GM19025 (cell line): Measurements from ENCODE around the gene CNTLN.
A peak's percentile ranks its signal among the peaks of the same experiment; 100 is the strongest.
"Not testable (repeated sequence)": the region's sequence is repeated elsewhere in the genome, so short reads cannot be mapped to it uniquely, and the experiment has no call there.

Source experiments
- ATAC-seq: cut with Tn5 transposase; IDR thresholded peaks from one replicate; pipeline ENCODE4 v1.9.1; 2021; ENCODE audit warnings: mild to moderate bottlenecking, low read depth, moderate library complexity; ENCODE audit not compliant: unreplicated experiment

Gene CNTLN

DNA sequence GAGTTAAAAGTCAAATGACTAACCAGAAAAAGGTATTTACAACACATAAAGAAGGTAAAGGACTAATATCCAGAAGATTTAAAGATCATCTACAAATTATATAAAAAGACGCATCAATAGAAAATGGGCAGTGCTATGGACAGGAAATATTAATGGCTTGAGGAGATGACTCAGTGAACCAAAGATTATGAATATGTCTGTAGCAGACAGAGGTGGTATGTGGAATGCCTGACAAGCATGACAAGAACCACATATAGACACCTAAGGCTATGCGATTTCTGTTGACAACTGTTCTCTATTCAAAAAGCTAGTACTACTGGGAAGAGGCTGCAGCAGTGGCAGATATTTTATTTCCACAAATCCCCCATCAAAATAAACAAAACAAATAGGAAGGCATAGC lies 267.0 kb downstream of the CNTLN start:
- no peak for ATAC-seq

DNA sequence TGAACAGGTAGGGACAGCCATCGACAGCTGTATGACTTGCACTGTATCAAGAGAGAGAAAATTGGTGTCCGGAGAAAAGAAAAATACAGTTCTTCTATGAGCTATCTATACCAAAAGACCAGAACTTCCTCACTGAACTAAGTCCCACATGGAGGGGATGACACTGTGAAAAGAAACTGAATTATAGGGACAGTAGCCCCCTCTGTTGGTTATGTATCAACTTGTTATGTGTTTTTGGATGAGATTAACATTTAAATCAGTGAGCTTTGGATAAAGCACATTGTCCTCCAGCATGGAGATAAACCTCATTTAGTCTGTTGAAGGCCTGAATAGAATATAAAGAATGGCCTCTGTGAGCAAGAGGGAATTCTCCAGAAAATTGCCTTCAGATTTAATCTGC lies 267.5 kb downstream of the CNTLN start:
- ATAC-seq = no peak

DNA sequence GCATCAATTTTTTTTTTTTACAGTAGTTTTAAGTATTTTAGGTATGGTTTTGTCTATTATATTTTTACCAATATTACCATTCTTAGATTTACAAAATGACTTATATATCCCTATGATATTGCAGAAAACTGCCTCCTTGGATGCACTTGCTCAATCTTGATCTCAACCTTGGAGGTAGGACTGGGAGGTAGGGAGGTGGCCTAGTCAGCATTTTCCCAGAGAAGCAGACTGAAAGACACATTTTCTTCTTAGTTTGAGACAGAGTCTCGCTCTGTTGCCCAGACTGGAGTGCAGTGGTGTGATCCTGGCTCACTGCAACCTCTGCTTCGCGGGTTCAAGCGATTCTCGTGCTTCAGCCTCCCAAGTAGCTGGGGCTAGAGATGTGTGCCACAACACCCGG lies 268.7 kb downstream of the CNTLN start:
- no peak for ATAC-seq

DNA sequence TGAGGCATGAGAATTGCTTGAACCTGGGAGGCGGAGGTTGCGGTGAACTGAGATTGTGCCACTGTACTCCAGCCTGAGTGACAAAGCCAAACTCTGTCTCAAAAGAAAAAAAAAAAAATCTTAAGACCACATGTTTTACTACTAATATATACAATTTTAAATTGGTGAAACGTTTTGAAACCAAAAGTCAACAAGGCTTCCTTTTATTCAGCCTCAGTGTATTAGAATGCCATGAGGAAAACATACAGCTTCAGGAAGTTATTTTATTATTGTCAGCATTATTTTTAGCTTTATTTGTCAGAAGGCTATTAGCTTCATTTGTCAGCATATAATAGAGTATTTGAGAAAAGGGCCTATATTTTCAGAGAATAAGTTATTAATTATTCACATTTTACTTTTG lies 280.1 kb downstream of the CNTLN start:
- no peak for ATAC-seq

DNA sequence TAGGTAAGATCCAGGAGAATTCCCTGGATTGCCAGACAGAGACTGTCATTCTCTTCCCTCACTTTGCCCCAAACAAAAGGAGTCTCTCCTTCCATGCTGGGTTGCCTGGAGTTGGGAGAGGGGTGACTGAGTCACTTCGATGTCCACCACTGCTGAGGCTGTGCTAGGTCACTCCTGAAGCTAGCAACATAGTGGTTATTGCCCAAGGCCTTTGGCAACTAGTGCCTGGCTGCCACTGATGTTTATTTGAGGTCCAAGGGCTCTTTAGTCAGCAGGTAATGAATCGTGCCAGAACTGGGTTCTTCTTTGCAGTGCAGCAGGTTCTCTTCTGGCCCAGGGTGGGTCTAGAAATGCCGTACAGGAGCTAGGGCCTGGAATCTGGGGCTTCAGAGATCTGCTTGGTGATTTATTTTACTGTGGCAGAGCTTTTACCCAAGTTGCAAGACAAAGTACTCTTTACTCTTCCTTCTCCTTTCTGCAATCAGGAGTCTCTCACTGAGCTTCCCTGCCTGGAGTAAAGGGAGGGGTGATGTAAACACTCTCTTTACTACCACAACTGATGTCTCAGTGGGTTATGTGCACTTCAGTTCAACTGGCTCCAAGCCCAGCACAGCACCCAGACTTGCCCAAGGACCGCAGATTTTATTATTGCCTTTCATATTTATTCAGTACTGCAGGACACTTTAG lies 288.3 kb downstream of the CNTLN start:
- no peak for ATAC-seq

DNA sequence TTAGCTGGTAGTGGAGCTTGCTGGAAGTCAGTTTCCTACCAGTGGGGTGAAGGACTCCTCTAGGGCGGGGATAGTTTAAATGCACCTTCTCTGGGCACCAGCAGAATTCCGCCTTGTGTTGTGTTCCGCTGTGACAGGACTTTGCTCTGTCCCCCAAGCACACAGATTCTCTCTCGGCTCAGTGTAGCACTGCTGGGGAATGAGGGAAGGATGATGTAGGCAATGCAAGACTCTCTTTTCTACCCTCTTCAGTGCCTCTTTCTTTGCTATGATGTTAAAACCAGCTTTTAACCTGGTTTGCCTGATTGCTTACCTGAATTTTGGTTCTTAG lies 288.8 kb downstream of the CNTLN start:
- no peak for ATAC-seq

DNA sequence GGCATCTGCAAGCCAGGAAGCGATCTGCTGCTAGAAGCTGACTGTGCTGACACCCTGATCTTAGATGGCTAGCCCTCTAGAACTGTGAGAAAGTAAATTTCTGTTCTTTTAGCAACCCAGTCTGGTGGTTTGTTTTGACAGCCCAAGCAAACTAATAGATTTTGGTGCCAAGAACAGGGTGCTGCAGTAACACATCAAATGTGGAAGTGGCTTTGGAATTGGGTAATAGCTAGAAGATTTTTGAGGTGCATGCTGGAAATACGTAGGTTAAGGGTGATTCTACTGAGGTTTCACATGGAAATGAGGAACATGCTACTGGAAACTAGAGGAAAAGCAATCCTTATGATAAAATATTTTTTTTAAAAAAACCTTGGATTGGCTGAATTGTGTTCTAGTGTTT lies 290.5 kb downstream of the CNTLN start:
- ATAC-seq = no peak

DNA sequence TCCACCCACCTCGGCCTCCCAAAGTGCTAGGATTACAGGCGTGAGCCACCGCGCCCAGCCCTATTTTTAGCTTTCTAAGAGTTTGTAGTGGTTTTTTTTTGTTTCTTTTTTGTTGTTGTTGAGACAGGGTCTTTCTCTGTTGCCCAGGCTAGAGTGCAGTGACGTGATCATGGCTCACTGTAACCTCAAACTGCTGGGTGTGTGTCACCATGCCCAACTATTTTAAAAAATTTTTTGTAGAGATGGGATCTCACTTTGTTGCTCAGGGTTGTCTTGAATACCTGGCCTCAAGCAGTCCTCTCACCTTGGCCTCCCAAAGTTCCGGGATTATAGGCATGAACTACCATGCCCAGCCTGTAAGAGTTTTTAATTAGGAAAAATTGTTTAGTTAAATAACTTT lies 298.7 kb downstream of the CNTLN start:
- ATAC-seq = no peak

DNA sequence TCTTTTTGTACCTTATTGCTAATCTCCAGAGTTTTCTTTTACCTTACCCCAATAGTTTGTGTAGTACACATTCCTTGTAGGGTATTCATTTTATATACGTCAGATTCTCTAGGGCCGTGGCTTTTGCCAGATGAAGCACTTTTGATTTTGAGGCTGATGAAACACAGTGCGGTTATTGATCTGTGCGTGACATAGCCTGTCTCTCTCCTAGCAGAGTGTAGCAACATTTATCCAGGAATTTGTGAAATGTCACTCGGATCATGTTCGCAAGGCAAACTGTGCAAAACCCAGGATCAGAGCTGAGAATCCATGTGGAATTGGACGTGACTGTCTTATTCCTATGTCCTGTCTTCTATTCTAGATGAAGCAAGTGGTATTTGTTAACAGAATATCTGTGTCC lies 302.0 kb downstream of the CNTLN start:
- no peak for ATAC-seq

DNA sequence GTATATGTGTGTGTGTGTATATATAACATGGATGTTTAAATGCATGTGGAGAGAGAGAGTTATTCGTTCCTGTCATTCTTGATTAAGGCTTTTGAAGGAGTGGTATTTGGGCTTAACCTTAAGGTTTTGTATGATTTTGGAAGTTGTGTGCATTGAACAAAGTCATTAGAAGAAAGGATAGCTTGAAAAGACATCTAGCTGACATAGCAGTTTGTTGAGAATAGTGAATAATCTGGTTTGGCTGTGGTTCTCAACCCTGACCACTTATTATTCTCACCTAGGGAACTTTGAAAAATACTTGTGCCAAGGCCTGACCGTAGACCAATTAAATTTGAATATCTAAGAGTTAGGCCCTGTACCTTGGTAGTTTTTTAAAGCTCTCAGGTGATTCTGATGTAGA lies 303.0 kb downstream of the CNTLN start:
- ATAC-seq = no peak

DNA sequence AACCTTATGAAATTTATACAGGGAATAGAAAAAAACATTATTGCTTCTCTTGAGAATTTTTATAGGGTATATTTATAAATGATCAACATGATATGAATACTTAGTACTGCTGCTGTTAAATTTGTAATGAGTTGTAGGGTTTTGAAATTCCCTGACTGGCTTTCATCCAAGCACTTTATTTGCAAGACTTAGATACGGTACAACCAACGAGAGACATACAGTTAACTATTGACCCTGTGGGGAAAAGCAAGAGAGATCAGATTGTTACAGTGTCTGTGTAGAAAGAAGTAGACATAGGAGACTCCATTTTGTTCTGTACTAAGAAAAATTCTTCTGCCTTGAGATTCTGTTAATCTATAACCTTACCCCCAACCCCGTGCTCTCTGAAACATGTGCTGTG lies 310.3 kb downstream of the CNTLN start:
- ATAC-seq = not testable (repeated sequence)

DNA sequence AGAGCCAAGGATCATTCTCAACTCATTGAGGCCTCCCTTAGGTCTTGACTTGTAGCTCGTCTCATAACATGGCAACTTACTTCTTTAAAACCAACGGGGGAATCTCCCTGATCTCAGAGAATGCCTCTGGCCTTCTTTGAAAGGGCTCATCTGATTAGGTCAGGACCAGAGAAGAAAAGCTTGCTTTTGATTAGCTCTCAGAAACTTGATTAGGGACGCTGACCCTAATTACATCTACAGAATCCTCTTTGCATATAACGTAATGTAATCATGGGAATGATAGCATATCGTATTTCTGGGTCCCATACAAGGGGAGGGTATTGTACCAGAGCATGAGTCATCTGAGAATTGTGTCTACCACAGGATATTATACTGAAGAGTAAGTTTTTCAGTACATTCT lies 318.9 kb downstream of the CNTLN start:
- no peak for ATAC-seq

DNA sequence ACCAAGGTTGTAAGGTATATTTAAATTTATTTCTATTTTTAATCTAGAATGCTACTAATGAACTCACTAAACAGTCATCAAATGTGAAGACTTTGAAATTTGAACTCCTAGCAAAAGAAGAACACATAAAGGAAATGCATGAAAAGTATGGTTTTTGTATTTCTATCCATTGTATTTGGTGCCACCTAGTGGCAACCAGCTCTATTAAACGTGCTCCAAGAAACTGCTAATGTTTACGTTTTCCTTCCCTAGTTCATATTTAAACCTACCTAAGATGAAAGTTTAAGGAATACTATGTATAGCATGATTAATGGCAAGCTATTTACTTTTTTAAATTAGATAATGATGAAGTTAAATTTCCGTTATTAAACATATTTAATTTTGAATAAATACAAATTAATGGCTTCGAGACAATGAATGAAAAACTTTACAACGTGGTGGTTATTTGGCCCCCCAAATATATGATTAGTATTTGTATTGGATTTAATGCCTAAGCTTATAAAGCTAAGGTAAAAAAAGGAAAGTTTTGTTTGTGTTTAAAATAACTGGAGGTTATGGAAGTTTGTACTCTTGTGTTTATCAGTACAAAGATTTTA lies 328.1 kb downstream of the CNTLN start:
- peak; percentile 61 for ATAC-seq

DNA sequence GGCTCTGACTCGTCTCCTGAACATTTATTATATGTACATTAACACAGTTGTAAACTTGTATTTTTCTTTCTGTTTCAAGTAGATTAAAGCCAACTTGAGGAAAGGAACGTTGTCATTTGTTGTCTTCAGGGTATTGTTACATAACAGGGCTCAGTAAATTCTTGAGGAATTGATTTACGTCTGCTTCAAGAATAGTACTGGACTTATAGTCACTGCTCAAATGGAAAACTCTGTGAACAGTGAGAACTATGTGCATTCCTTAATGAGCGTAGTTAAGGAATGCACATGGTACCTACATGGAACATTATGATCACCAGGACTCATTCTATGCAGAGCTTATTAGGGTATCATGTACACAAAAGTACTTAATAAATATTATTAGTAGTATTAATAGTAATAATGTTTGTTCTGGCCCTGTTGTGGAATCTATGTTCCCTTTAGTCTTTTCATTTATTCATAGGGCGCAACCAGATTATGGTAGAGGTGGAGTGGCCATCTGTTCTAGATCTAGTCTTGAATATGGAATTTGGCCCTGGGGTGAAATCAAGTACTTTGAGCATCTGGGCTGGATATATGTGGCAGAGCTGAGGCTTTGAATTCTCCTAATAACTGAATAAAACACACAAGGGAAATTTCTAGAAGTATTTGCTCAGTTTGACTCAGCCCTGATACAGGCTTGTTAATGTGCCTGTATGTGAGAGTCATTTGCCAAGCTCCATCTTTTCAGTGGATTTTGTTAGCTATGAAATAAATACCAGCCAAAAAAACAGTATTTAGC lies 335.4 kb downstream of the CNTLN start:
- ATAC-seq = no peak

DNA sequence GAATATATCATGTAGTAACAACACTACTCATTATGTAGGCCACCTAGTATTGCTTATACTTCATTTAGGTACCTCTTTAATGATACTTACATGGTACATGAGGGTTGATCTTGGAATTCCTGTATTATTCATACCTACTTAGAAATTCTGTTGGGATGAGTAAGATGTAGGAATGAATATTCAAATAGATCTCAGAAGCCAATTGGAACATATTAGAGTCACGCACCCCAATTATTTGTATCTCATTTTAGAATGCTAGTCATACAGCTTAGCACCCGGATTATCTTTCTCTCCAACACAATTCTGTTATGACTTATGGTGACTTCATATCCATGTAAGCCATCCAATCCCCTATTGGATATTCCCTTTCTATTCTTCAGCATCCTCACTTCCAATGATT lies 337.3 kb downstream of the CNTLN start:
- no peak for ATAC-seq

DNA sequence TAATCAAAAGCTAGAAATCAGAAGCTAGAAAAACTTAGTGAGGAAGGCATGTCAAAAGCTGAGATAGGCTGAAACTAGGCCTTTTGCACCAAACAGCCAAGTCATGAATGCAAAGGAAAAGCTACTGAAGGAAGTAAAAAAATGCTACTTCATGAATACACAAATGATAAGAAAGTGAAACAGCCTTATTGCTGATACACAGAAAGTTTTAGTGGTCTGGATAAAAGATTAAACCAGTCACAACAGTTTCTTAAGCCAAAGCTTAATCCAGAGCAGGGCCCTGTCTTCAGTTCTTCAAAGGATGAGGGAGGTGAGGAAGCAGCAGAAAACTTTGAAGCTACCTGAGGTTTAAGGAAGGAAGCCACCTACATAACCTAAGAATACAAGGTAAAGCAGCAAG lies 341.6 kb downstream of the CNTLN start:
- peak; percentile 78 for ATAC-seq

DNA sequence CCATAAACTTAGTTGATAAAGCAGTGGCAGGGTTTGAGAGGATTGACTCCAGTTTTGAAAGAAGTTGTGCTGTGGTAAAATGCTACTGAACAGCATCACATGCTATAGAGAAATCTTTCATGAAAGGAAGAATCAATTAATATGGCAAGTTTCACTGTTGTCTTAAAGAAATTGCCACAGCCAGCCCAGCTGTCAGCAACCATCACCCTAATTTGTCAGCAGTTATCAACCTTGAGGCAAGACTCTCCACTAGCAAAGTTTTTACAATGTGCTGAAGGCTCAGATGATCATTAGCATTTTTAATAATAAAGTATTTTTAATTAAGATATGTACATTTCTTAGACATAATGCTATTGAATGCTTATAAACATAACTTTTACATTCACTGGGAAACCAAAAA lies 343.0 kb downstream of the CNTLN start:
- ATAC-seq = no peak

DNA sequence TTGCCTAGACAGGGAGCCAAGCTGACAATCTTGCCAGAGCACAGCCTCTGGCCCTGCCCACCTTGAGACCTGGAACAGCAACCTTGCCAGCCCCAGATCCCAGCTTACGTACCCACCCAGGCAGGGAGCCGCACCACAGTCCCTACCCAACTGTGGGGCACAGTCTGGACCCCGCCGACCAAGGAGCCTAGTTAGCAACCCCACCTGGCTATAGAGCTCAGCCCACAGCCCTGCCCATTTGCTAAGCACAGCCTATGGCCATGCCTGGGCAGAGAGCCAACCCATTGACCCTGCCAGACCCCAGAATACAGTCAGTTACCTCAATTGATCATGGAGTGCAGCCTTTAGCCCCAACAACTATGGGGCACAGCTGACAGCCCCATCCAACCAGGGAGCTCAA lies 346.1 kb downstream of the CNTLN start:
- ATAC-seq = no peak

DNA sequence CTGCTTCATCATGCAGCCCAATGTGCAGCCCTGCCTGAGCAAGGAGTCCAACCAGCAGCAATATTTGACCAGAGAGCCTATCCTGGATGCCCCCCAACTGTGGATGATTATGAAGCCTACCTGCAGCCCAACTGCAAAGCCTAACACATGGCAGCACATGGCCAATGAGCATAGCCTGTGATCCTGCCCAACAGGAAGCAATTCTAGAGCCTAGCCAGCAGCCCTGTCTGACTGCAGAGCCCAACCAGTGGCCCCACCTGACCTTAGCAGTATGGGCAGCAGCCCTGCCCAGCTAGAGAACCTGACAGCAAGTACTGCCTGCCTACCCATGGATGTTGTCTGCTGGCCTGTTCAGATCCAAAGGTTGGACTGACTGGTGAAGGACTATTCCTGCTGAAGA lies 346.7 kb downstream of the CNTLN start:
- ATAC-seq = no peak

DNA sequence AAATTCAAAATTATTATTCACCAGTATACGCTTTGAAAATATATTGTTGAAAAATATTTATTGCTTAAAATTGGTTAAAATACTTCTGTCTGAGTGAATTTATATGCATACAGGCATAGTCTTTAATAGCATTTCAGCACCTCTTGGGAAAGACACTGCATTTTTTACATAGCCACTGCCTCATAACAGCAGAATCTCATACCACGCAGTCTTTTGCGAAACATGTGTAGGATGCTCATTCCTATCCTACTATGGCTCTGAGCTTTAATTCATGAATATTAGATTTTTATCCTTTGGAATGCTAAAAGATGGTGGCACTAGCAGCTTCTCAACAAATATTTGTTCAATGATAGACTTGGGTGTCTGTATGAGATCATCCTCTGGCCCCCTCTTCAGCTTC lies 350.1 kb downstream of the CNTLN start:
- ATAC-seq = no peak

DNA sequence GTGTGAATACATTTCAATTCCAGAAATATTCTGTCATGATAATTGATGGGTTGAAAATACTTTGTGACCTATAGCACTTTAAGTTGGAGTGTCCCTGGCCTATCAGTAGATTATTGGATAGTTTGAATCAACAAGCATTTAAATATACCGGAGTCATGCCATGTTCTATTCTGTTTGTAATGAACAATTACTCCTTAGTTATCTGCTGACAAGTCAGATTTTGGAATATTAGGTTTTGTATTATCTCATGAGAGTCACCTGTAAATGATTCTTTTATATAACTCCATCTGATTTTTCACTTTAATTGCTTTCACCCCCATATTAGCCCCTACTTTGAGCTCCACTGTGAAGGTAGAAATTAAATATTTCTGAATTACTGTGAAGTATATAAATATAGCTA lies 351.6 kb downstream of the CNTLN start:
- no peak for ATAC-seq

DNA sequence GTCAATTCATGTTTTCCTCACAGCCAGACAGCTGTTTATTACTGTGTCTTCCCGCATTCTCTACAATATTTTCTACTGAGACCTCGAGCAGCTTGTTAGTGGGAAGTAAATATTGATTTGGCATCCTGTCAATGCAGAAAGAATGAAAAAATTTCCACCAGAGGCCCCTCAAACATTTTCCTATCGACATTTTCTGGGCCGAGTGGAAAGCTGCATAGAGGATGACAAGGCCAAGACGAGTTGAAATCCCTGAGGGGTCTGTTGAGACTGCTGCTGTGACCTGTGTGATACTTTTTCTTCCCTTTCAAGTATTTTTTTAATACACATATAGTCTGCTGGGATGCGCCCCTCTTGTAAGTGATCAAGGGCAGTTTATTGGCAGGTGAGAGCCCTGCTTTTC lies 352.6 kb downstream of the CNTLN start:
- no peak for ATAC-seq
